ENCODE results near the gene MAP4K1. TPM values are rescaled to one million over a fixed set of nuclear protein-coding genes. Genes with fewer than 3 reads are reported as not detected.
A peak's percentile ranks its signal among the peaks of the same experiment; 100 is the strongest.
"Not testable (repeated sequence)": the region's sequence is repeated elsewhere in the genome, so short reads cannot be mapped to it uniquely, and the experiment has no call there.

The MAP4K1 gene
- total RNA-seq, 1 donor from 2014 or later, result 3.4 TPM

GRCh38 chr19:38650911-38651584, 33.3 kb upstream of the MAP4K1 start:
- no peak for ATAC-seq

GRCh38 chr19:38650172-38650775, 32.5 kb upstream of the MAP4K1 start:
- peak; percentile 64 for ATAC-seq

- ATAC-seq, result peak; percentile 56
Measured at GRCh38 chr19:38649305-38650171, 31.8 kb upstream of the MAP4K1 start.

GRCh38 chr19:38648769-38649304, 31.1 kb upstream of the MAP4K1 start:
- ATAC-seq, result no peak

GRCh38 chr19:38647966-38648768, 30.4 kb upstream of the MAP4K1 start:
- ATAC-seq, result no peak

- peak; percentile 86 for ATAC-seq
Measured at GRCh38 chr19:38647368-38647965, 29.7 kb upstream of the MAP4K1 start, which contains the start of gene ACTN4. ACTN4 (plus strand) TSS chr19:38647649; CDS start chr19:38647746, 97 bp downstream.

GRCh38 chr19:38644719-38645118, 27.0 kb upstream of the MAP4K1 start:
- peak; percentile 21 for ATAC-seq

- no peak for ATAC-seq
Measured at GRCh38 chr19:38642176-38642575, 24.4 kb upstream of the MAP4K1 start.

GRCh38 chr19:38640368-38640767, 22.6 kb upstream of the MAP4K1 start:
- peak; percentile 45 for ATAC-seq

- ATAC-seq, result no peak
Measured at GRCh38 chr19:38639679-38640078, 21.9 kb upstream of the MAP4K1 start.

- ATAC-seq, result peak; percentile 23
Measured at GRCh38 chr19:38638461-38638860, 20.7 kb upstream of the MAP4K1 start.

GRCh38 chr19:38635483-38636399, 18.0 kb upstream of the MAP4K1 start:
- ATAC-seq, result no peak

- peak; percentile 12 for ATAC-seq
Measured at GRCh38 chr19:38634757-38635482, 17.2 kb upstream of the MAP4K1 start.

- ATAC-seq, result no peak
Measured at GRCh38 chr19:38632476-38633213, 14.9 kb upstream of the MAP4K1 start.

- ATAC-seq, result not testable (repeated sequence)
Measured at GRCh38 chr19:38631811-38632475, 14.2 kb upstream of the MAP4K1 start.

- ATAC-seq, result not testable (repeated sequence)
Measured at GRCh38 chr19:38631301-38631700, 13.5 kb upstream of the MAP4K1 start.

GRCh38 chr19:38629568-38629967, 11.8 kb upstream of the MAP4K1 start:
- ATAC-seq, result no peak

- ATAC-seq, result no peak
Measured at GRCh38 chr19:38626401-38626800, 8.6 kb upstream of the MAP4K1 start.

GRCh38 chr19:38624822-38625221, 7.1 kb upstream of the MAP4K1 start:
- no peak for ATAC-seq

All from esophagus mucosa (tissue), 1 donor.